Gastrocnemius medialis (tissue), 4 donors: ENCODE results near the gene MEGF11.

Experiments used
- POLR2A ChIP-seq, 2 donors: fragments of 450-650 bp; IDR thresholded peaks; one replicate each; pipeline ENCODE4 v1.6.1; 2017; ENCODE audit warnings: antibody characterized with exemption in 2 of 2, mild to moderate bottlenecking in 2 of 2, moderate library complexity in 2 of 2
- TF ChIP-seq, protein P1 (sequence below), 5 experiments: fragments of 450-650 bp in 3 of 5; fragments of 200-600 bp in 2 of 5; sonication (generic) in 2 of 5; IDR thresholded peaks in 4 of 5; conservative IDR thresholded peaks in 1 of 5; 1 replicate in 4 of 5; 2 replicates in 1 of 5; pipeline ENCODE4 v1.5.1; 2016 to 2019; ENCODE audit warnings: antibody characterized with exemption in 5 of 5, mild to moderate bottlenecking in 3 of 5, moderate library complexity in 3 of 5

DNA sequence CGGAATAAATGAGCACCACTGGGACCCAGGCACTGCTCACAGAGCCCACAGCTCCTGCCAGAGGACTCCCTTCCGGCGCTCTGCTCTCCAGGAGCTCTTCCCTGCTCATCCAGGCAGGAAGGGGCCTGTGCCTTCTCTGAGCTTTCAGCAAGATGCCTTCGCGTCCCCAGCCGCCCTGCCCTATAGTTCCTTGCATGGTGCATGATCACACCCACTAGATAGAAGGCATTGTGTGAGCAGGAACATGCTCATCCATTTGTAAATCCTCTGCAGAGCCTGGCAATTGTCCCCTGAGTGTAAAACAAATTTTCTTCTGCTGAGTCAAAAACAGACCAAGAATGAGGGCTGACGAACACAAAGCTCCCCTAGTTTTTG is 181.6 kb downstream of the MEGF11 start:
- TF ChIP-seq, protein P1, sequence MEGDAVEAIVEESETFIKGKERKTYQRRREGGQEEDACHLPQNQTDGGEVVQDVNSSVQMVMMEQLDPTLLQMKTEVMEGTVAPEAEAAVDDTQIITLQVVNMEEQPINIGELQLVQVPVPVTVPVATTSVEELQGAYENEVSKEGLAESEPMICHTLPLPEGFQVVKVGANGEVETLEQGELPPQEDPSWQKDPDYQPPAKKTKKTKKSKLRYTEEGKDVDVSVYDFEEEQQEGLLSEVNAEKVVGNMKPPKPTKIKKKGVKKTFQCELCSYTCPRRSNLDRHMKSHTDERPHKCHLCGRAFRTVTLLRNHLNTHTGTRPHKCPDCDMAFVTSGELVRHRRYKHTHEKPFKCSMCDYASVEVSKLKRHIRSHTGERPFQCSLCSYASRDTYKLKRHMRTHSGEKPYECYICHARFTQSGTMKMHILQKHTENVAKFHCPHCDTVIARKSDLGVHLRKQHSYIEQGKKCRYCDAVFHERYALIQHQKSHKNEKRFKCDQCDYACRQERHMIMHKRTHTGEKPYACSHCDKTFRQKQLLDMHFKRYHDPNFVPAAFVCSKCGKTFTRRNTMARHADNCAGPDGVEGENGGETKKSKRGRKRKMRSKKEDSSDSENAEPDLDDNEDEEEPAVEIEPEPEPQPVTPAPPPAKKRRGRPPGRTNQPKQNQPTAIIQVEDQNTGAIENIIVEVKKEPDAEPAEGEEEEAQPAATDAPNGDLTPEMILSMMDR (IDR thresholded peaks at IDR 0.05 in 4 of 5, conservative IDR thresholded peaks at IDR 0.05 in 1 of 5): no peak
- no peak for TF ChIP-seq POLR2A (IDR thresholded peaks at IDR 0.05)
